Measurements from ENCODE around the gene NPHP4. TPM values are rescaled to one million over a fixed set of nuclear protein-coding genes. Genes with fewer than 3 reads are reported as not detected.

NPHP4 gene
- total RNA-seq, 2 experiments from 2014 or later = 15.6 to 17.2 TPM

DNA sequence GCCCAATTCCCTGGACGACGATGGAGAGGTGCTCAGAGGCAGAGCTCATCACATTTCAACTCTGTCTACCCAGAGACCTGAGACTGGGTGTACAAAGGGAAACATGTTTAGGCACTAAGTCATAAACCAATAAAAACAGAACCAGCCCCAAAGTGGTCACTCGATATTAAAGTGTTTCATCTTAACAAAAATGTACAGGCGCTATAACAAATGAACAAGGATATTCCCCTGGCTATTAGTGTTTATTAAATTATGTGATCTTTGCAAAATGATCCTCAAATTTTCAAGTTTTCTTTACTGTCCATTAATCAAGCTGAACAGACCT, 43.6 kb downstream of the NPHP4 start:
- no peaks in the 10 kb centered on the region for H3K4me1 Mint-ChIP-seq (ENCODE audit: low read depth)
- ChIA-PET CTCF (no interaction called here), POLR2A (no interaction called here)
- ATAC-seq = no peak
- no peaks in the 10 kb centered on the region for H3K9me3 Mint-ChIP-seq (ENCODE audit: insufficient read depth)
- H3K27ac Mint-ChIP-seq = no peak overlapping the region
- H3K27me3 Mint-ChIP-seq (ENCODE audit: low read depth) = no peaks in the 10 kb centered on the region
- DNase-seq = no peak
- no peak overlapping the region for H3K4me3 Mint-ChIP-seq
- peaks cover 2% of the 10 kb centered on the region for H3K36me3 Mint-ChIP-seq (ENCODE audit: low read depth)

DNA sequence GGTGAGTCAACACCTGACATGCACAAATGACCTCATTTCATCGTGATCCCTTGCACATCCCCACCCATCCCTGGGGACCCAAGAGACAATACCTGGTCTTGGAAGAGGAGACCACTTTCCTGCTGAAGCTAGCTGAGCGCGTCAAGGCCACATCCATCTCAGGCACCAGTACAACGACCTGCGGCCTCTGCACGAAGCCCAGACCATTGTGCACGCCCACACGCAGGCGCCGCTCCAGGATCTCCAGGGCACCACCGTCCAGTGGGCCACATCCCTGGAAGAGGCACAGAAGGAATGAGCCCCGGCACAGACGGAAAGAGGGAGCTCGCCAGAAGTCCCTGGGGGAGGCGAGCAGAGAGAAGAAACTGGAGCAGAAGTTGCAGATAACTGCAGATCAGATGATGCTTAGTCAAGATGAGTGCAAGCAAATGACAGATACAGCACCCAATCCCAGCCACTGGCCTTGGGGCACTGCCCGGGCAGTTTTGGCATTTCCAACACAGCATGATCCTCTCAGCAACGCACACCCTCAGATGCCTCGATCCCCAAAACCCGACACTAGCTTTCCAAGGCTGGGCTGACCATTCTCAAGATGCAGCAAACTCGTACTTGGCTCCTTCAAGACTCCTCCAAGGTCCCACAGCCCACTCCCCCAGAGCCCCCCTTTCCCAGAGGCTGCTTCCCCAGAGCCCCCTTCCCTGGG, 44.1 kb downstream of the NPHP4 start:
- H3K27me3 Mint-ChIP-seq (ENCODE audit: low read depth) = no peaks in the 10 kb centered on the region
- POLR2A ChIA-PET = no interaction called here
- H3K27ac Mint-ChIP-seq = no peak overlapping the region
- ATAC-seq (no peak), DNase-seq (no peak)
- no peak overlapping the region for H3K4me3 Mint-ChIP-seq
- no peaks in the 10 kb centered on the region for H3K9me3 Mint-ChIP-seq (ENCODE audit: insufficient read depth)
- H3K4me1 Mint-ChIP-seq (ENCODE audit: low read depth) = no peaks in the 10 kb centered on the region
- peaks cover 2% of the 10 kb centered on the region for H3K36me3 Mint-ChIP-seq (ENCODE audit: low read depth)
- CTCF ChIA-PET = no interaction called here

DNA sequence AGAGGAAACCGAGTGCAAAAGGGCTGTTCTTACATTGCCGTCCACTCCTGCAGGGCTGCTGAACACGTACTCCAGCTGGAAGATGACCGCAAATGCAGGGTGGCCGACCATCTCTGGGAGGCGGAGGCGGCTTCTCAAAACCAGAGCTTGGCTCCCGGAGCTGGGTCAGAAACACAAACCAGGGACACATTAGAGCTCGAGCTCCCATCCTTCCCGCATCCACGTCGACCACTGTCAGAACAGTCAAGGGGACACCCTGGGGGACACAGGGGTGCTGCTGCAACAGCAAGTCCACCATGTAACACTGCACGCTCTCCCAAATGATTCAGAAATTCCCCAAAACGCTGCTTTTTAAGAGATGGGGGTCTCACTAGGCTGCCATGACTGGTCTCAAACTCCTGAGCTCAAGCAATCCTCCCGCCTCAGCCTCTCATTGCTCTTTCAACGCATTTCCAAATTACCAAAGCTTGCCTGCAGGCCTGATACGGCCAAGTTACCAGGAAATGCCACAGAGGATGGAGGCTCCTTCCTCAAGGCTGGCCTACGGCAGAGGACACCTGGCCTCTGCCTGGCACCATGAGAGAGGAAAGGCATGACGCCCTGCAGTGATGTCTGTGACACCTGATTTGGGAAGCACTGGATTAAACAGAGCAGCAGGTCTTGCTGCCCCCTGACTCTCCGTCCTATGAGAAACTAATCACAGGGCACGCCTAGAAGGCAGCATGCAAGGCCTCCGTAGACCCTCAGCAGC, 45.0 kb downstream of the NPHP4 start:
- H3K9me3 Mint-ChIP-seq (ENCODE audit: insufficient read depth) = no peaks in the 10 kb centered on the region
- H3K4me1 Mint-ChIP-seq (ENCODE audit: low read depth) = no peaks in the 10 kb centered on the region
- ChIA-PET CTCF (no interaction called here), POLR2A (no interaction called here)
- H3K27me3 Mint-ChIP-seq (ENCODE audit: low read depth) = no peaks in the 10 kb centered on the region
- ATAC-seq = no peak
- H3K4me3 Mint-ChIP-seq = no peak overlapping the region
- H3K36me3 Mint-ChIP-seq (ENCODE audit: low read depth) = peaks cover 2% of the 10 kb centered on the region
- DNase-seq = no peak
- no peak overlapping the region for H3K27ac Mint-ChIP-seq

DNA sequence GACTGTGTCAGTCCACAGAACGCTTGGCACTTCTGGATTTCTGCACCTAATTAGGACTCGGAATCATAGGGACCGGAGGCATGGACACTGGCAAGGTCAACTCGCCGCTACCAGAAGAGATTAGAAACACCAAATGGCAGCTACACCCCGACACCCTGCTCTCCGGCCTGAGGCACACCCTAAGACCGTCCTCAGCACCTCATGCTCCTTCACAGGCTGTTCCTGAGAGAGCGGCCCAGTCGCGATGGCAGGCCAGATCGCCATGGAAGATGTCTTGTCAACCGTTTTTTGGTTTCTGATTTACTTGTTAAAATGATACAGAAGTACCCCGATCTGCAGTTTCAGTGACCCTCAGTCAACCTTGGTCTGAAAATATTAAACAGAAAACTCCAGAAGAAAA, 46.8 kb downstream of the NPHP4 start:
- no peaks in the 10 kb centered on the region for H3K9me3 Mint-ChIP-seq (ENCODE audit: insufficient read depth)
- no peaks in the 10 kb centered on the region for H3K27me3 Mint-ChIP-seq (ENCODE audit: low read depth)
- no peak overlapping the region for H3K27ac Mint-ChIP-seq
- H3K4me3 Mint-ChIP-seq = no peak overlapping the region
- H3K36me3 Mint-ChIP-seq (ENCODE audit: low read depth) = peaks cover 2% of the 10 kb centered on the region
- no peak for ATAC-seq
- no peak for DNase-seq
- ChIA-PET POLR2A (no interaction called here), CTCF (no interaction called here)
- no peaks in the 10 kb centered on the region for H3K4me1 Mint-ChIP-seq (ENCODE audit: low read depth)

DNA sequence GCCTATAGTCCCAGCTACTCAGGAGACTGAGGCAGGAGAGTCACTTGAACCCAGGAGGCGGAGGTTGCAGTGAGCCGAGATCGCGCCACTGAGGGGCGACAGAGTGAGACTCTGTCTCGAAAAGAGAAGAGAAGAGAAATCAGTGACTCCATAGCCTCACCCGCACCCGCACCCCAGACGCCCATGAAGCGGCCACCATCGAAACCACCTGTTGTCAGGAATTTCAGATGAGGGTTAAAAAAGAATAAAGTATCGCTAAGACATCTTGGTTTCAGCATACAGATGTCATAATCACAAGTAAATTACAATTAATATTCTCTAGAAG, 47.4 kb downstream of the NPHP4 start:
- H3K4me1 Mint-ChIP-seq (ENCODE audit: low read depth) = no peaks in the 10 kb centered on the region
- ATAC-seq = no peak
- no peak overlapping the region for H3K27ac Mint-ChIP-seq
- ChIA-PET POLR2A (no interaction called here), CTCF (no interaction called here)
- H3K27me3 Mint-ChIP-seq (ENCODE audit: low read depth) = no peaks in the 10 kb centered on the region
- DNase-seq = no peak
- no peak overlapping the region for H3K4me3 Mint-ChIP-seq
- peaks cover 2% of the 10 kb centered on the region for H3K36me3 Mint-ChIP-seq (ENCODE audit: low read depth)
- no peaks in the 10 kb centered on the region for H3K9me3 Mint-ChIP-seq (ENCODE audit: insufficient read depth)

DNA sequence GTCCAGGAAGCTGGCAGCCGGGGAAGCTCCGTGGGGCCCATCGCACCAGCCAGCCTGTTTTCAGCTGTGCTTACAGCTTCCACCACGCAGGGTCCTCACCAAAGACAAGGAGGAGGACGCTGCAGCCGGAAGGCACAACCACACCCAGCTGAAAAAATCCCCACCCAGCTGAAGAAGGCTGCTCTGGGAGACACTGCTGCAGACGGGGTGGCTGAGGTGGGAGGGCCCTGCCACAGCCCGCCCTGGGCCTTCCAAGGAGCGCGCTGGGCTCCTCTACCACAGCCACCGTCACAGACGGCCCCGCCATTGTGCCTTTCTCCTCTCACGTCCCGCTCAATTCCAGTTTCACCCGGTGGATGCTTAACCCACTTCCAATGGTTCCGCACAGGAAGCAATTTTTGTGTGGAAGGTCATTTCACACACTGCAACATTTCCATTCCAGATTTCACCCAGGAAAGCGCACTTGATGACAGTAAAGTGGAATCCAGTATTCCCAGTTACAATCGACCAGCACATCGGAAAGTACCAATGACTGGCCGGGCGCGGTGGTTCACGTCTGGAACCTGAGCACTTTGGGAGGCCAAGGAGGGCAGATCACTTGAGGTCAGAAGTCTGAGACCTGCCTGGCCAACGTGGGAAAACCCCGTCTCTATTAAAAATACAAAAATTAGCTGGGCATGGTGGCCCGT, 47.9 kb downstream of the NPHP4 start:
- no peak overlapping the region for H3K4me3 Mint-ChIP-seq
- DNase-seq = no peak
- no peaks in the 10 kb centered on the region for H3K4me1 Mint-ChIP-seq (ENCODE audit: low read depth)
- ATAC-seq = no peak
- H3K9me3 Mint-ChIP-seq (ENCODE audit: insufficient read depth) = no peaks in the 10 kb centered on the region
- ChIA-PET POLR2A (interaction anchor here (0.6 kb wide), 1 partner anchor 123 kb away, joined by 3 read pairs; no protein-coding TSS in a partner anchor), CTCF (no interaction called here)
- peaks cover 2% of the 10 kb centered on the region for H3K36me3 Mint-ChIP-seq (ENCODE audit: low read depth)
- no peak overlapping the region for H3K27ac Mint-ChIP-seq
- H3K27me3 Mint-ChIP-seq (ENCODE audit: low read depth) = no peaks in the 10 kb centered on the region

DNA sequence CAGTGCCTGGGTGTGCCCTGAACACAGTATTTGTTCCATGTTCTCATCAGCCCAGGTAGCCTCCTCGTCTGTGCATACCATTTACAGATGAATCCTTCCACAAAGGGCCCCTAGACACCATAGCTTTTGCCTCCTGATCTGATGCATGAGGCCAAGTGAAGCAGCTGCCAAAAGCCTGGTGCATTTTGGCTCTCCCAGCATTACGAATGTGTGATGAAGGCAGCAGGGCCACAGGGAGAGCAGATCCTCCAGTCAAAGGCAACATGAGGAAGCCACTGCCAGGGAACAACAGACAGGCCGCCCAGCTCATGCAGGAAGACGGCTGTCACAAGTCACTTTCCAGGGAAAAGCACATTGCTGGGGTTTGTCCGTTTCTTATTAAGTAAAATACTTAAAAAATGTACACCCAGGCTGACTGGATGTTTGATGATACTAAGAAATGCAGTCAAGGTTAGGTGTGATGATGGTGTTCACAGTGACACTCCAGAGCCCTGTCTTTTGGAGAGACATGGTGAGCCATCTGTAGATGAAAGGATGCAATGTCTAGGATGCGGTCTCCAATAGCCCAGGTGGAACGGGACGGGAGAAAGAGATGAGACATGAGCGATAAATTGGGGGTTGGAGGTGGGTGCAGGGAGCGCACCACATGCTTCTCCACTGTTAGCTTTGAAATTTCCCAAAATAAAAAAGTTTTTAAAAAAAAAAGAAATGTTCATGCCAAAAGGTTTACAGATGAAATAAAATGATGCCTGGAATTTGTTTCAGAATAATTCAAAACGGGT, 48.7 kb downstream of the NPHP4 start:
- H3K27ac Mint-ChIP-seq = no peak overlapping the region
- no peaks in the 10 kb centered on the region for H3K27me3 Mint-ChIP-seq (ENCODE audit: low read depth)
- H3K36me3 Mint-ChIP-seq (ENCODE audit: low read depth) = peaks cover 2% of the 10 kb centered on the region
- no peak for ATAC-seq
- ChIA-PET POLR2A (interaction anchor here (0.6 kb wide), 1 partner anchor 124 kb away, joined by 3 read pairs; no protein-coding TSS in a partner anchor), CTCF (interaction anchor here (1.1 kb wide), 1 partner anchor 28 kb away, joined by 3 read pairs; no protein-coding TSS in a partner anchor)
- no peaks in the 10 kb centered on the region for H3K4me1 Mint-ChIP-seq (ENCODE audit: low read depth)
- DNase-seq = no peak
- no peak overlapping the region for H3K4me3 Mint-ChIP-seq
- H3K9me3 Mint-ChIP-seq (ENCODE audit: insufficient read depth) = no peaks in the 10 kb centered on the region

DNA sequence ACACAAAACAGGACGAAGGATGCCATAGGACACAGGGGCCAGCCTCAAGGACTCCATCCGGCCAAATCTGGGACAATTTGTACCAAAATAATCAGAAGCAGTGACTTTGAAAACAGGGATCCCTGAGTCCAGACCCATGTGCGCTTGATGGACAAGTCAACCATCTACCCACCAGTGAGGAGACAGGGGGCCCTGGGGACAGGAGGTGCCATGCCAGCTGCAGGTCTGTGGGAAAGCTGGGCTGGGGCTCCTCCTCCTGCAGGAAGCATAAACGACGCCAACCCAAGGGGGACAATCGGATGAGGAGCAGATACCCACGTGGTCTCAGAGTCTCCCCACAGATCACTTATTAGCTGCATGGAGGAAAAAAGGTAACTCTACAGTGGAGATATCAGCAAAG, 50.6 kb downstream of the NPHP4 start:
- no peak overlapping the region for H3K4me3 Mint-ChIP-seq
- no peak overlapping the region for H3K27ac Mint-ChIP-seq
- ATAC-seq = no peak
- H3K27me3 Mint-ChIP-seq (ENCODE audit: low read depth) = no peaks in the 10 kb centered on the region
- no peaks in the 10 kb centered on the region for H3K9me3 Mint-ChIP-seq (ENCODE audit: insufficient read depth)
- DNase-seq = no peak
- H3K36me3 Mint-ChIP-seq (ENCODE audit: low read depth) = peaks cover 2% of the 10 kb centered on the region
- ChIA-PET CTCF (no interaction called here), POLR2A (no interaction called here)
- H3K4me1 Mint-ChIP-seq (ENCODE audit: low read depth) = peaks cover 4% of the 10 kb centered on the region

DNA sequence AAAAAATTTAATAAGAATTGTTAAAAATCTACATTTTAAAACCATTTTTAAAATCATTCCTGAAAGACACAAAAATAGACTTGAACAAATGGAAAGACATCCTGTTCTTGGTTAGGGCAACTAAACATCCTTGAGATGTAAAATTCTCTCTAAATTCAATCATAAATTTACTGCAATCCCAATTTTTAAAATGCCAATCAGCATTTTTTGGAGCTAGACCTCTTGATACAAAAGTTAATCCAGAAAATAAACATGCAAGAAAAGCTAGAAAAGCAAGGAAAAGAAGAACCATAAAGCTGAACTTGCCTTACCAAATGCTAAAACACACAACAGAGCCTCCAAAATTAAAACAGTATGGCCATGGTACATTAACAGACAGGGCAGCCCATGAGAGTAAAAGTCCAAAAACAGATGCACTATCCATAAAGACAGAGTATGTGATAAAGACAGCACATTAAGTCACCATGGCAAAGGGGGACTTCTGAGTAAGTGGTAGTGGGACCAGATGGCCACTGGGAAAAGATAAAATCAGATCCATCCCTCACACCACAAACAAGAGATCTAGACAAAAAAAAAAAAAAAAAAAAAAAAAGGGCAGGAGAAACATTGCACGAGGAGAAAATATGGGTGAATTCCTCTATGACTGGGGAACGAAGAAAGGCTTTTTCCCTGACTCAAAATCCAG, 51.4 kb downstream of the NPHP4 start:
- no peaks in the 10 kb centered on the region for H3K9me3 Mint-ChIP-seq (ENCODE audit: insufficient read depth)
- ChIA-PET CTCF (no interaction called here), POLR2A (no interaction called here)
- peaks cover 4% of the 10 kb centered on the region for H3K4me1 Mint-ChIP-seq (ENCODE audit: low read depth)
- H3K27ac Mint-ChIP-seq = no peak overlapping the region
- H3K27me3 Mint-ChIP-seq (ENCODE audit: low read depth) = no peaks in the 10 kb centered on the region
- no peak overlapping the region for H3K4me3 Mint-ChIP-seq
- DNase-seq (no peak), ATAC-seq (no peak)
- H3K36me3 Mint-ChIP-seq (ENCODE audit: low read depth) = no peaks in the 10 kb centered on the region

DNA sequence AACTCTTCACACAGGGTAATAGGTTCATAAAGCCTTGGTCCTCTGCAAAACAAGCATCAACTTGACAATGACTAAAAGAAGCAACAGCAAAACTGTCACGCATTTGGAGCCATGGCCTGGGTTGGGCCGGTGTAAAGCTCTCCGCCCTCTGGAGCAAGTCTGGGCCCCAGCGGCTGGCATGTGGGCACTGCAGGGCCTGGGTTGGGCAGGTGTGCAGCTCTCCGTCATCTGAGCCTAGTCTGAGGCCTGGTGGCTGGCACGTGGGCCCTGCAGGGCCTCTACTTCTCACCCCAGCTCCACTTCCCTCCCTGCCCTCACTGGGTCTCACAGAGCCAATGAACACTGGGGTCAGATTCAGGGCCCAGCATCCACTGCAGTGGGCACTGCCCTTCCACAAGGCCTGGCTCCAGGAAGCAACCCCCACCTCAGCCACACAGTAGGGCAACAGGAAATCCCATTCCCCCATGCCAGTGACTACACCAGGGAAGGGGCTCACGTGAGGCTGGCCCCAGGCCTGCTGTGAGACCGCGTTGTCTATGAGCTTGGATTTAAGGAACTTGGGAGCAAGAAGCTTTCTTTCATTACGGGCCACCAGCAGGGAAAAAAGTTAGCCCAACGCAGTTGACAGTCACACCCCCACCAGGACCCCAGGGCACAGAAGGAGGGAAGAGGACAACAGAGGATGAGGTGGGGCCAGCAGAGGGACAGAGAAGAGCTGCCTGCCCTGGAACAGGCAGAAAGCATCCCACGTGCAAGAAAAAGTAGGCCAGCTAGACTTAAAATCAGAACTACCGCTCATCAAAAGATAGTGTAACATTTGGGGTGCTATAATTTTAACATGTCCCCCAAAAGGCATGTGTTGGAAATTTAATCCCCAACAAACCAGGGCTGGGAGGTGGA, 52.7 kb downstream of the NPHP4 start:
- Mint-ChIP-seq H3K4me1 (ENCODE audit: low read depth) (peaks cover 4% of the 10 kb centered on the region), H3K27me3 (ENCODE audit: low read depth) (no peaks in the 10 kb centered on the region), H3K4me3 (no peak overlapping the region), H3K36me3 (ENCODE audit: low read depth) (no peaks in the 10 kb centered on the region), H3K27ac (no peak overlapping the region), H3K9me3 (ENCODE audit: insufficient read depth) (no peaks in the 10 kb centered on the region)
- ATAC-seq (no peak), DNase-seq (no peak)
- ChIA-PET POLR2A (no interaction called here), CTCF (no interaction called here)

DNA sequence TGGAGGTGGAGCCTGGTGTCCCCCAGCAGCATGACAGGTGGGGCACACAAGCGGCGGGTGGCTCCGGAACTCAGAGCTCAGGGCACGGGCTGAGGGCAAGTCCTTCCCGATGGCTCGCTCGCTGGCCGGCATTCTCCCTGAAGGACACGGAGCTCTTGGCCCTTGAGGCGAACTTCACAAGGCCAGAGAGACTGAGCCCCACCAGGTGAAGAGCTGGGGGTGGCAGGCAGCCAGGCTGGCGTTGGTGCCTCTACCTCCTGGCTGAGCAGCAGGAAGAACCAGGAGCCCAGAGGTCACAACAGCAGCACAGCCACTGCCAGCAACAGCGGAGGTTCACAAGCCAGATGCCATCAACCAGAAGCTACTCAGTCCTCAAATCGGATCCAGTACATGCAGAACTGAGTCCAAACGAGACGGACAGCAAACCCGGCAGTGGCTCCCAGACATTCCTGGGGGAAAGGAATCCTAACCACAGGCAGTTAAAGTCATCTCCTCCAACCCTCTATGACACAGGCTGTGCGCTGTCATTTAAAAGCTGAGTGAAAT, 54.1 kb downstream of the NPHP4 start:
- no peak overlapping the region for H3K27ac Mint-ChIP-seq
- H3K4me1 Mint-ChIP-seq (ENCODE audit: low read depth) = peaks cover 4% of the 10 kb centered on the region
- no peaks in the 10 kb centered on the region for H3K36me3 Mint-ChIP-seq (ENCODE audit: low read depth)
- POLR2A ChIA-PET = no interaction called here
- H3K4me3 Mint-ChIP-seq = no peak overlapping the region
- CTCF ChIA-PET = no interaction called here
- no peak for DNase-seq
- no peak for ATAC-seq
- no peaks in the 10 kb centered on the region for H3K27me3 Mint-ChIP-seq (ENCODE audit: low read depth)
- no peaks in the 10 kb centered on the region for H3K9me3 Mint-ChIP-seq (ENCODE audit: insufficient read depth)

All from activated CD8-positive, alpha-beta T cell treated with anti-CD3 and anti-CD28 coated beads, Interleukin-2, amount 10 ng/mL, durations not matched to agents 7 days and 5 days (primary cell).